ENCODE measurements around the gene INTS11.

Gene INTS11

GRCh38 chr1:1281533-1282321, 42.7 kb downstream of the INTS11 start:
- peak; percentile 66 for DNase-seq

- no peak for DNase-seq
Measured at GRCh38 chr1:1280782-1281481, 43.5 kb downstream of the INTS11 start.

- DNase-seq: no peak
Measured at GRCh38 chr1:1279028-1279427, 45.4 kb downstream of the INTS11 start.

- no peak for DNase-seq
Measured at GRCh38 chr1:1278620-1279019, 45.8 kb downstream of the INTS11 start.

- DNase-seq: no peak
Measured at GRCh38 chr1:1275836-1276235, 48.6 kb downstream of the INTS11 start.

- DNase-seq: no peak
Measured at GRCh38 chr1:1274931-1275431, 49.5 kb downstream of the INTS11 start.

- no peak for DNase-seq
Measured at GRCh38 chr1:1274299-1274930, 50.0 kb downstream of the INTS11 start.

GRCh38 chr1:1273512-1274298, 50.8 kb downstream of the INTS11 start, which contains the start of gene UBE2J2:
Gene UBE2J2 (minus strand): TSS chr1:1273854. CDS start chr1:1267992, 5,862 bp downstream.
- DNase-seq: peak; percentile 95

- peak; percentile 37 for DNase-seq
Measured at GRCh38 chr1:1273209-1273511, 51.3 kb downstream of the INTS11 start.

GRCh38 chr1:1272341-1273208, 51.9 kb downstream of the INTS11 start:
- no peak for DNase-seq

GRCh38 chr1:1270813-1271212, 53.6 kb downstream of the INTS11 start:
- no peak for DNase-seq

GRCh38 chr1:1268284-1268682, 56.2 kb downstream of the INTS11 start:
- no peak for DNase-seq

GRCh38 chr1:1267488-1268283, 56.8 kb downstream of the INTS11 start:
- no peak for DNase-seq

GRCh38 chr1:1264868-1265272, 59.6 kb downstream of the INTS11 start:
- DNase-seq: no peak

GRCh38 chr1:1264026-1264425, 60.4 kb downstream of the INTS11 start:
- no peak for DNase-seq

- no peak for DNase-seq
Measured at GRCh38 chr1:1262758-1263157, 61.7 kb downstream of the INTS11 start.

GRCh38 chr1:1262071-1262470, 62.4 kb downstream of the INTS11 start:
- DNase-seq: no peak
